M059J (cell line): ENCODE results near the gene ZFAND3. TPM values are rescaled to one million over a fixed set of nuclear protein-coding genes. Genes with fewer than 3 reads are reported as not detected.

Experiments
- DNase-seq: peaks from one replicate; pipeline ENCODE4 v3.0.0-alpha.2; 2012; ENCODE audit warnings: low read depth
- total RNA-seq: library from RNA; depleted of rRNA; stranded (reverse); fragments of >200 nt; shearing (Covaris generic); gene quantifications from 2 replicates; pipeline ENCODE4 v1.2.3, GENCODE V29; 2014; rRNA removed

Gene ZFAND3, protein sequence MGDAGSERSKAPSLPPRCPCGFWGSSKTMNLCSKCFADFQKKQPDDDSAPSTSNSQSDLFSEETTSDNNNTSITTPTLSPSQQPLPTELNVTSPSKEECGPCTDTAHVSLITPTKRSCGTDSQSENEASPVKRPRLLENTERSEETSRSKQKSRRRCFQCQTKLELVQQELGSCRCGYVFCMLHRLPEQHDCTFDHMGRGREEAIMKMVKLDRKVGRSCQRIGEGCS
- total RNA-seq: 17.6 and 36.2 TPM in 2 replicates

DNA sequence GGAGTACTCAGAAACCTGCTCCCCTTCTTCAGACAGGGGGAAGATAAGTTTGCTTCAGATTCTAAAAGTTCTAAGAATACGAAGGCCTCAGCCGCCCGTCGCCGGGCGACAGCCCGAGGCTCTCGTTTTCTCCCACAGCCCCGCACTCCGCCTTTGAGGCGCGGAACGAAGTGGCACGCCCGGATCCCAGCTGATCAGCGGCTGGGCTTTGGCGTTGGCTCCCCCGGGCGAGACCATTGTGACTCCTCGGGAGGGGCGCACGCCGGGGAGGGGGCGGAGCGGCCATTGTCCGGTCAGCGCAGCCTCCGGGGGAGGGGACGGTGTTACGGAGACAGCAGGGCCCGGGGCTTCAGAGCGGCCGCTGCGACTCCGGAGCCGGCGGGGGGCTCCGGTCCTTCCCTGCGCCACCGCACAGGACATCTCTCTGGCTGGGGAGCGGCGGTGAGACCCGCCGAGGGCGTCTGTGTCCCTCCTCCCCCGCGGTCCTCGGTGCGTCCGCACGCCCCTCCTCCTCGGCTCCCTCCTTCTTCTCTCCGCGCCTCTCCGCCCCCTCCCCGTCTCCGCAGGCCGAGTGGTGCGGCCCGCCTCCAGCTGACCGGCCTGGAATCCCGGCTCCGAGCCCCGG is at the start of gene ZFAND3:
Gene ZFAND3 (plus strand): TSS at position 551 of the 625 bp plus-strand sequence. CDS start 219 bp downstream, outside the sequence.
- DNase-seq: peak; percentile 97

- no peak for DNase-seq
These were observed 45.4 kb upstream of the ZFAND3 start for GRCh38 chr6:37774028-37774680.

DNA sequence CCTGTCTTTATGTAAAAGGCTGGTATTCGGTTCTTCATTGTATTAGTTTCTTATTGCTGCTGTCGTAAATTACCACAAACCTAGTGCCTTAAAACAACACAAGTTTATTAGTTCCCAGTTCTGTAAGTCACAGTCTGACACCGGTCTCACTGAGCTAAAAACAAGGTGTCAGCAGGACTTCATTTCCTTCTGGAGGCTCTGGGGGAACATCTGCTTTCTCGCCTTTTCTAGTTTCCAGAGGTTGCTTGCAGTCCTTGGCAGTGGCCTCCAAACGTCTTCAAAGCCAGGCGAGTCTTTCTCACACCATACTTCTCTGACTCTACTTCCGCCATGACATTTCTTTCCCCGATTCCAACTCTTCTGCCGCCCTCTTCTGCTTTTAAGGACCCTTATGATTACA is 43.0 kb upstream of the ZFAND3 start:
- DNase-seq: no peak

- DNase-seq: no peak
These were observed 42.2 kb upstream of the ZFAND3 start for GRCh38 chr6:37777272-37777834.

GRCh38 chr6:37779111-37779800 is 40.3 kb upstream of the ZFAND3 start:
- DNase-seq: peak; percentile 50

GRCh38 chr6:37779902-37780628 is 39.5 kb upstream of the ZFAND3 start:
- no peak for DNase-seq

DNA sequence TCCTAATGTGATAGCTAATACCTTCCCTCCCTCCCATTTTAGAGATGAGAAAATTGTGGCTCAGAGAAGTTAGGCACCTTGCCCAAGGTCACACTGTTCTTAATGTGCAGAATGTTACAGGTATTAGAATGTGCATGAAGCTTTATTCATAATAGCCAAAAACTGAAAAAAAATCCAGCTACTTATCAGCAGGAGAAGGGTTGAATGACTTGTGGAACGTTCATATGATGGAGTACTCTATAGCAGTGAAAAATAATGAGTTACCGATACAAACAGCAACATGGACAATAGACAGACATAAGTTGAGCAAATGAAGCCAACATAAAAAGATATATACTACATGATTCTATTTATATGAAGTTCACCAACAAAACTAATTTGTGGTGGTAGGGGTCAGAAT is 37.7 kb upstream of the ZFAND3 start:
- no peak for DNase-seq

GRCh38 chr6:37783025-37783855 is 36.3 kb upstream of the ZFAND3 start:
- DNase-seq: peak; percentile 64

GRCh38 chr6:37783856-37784584 is 35.5 kb upstream of the ZFAND3 start:
- no peak for DNase-seq

GRCh38 chr6:37784585-37784967 is 35.0 kb upstream of the ZFAND3 start:
- peak; percentile 48 for DNase-seq

DNA sequence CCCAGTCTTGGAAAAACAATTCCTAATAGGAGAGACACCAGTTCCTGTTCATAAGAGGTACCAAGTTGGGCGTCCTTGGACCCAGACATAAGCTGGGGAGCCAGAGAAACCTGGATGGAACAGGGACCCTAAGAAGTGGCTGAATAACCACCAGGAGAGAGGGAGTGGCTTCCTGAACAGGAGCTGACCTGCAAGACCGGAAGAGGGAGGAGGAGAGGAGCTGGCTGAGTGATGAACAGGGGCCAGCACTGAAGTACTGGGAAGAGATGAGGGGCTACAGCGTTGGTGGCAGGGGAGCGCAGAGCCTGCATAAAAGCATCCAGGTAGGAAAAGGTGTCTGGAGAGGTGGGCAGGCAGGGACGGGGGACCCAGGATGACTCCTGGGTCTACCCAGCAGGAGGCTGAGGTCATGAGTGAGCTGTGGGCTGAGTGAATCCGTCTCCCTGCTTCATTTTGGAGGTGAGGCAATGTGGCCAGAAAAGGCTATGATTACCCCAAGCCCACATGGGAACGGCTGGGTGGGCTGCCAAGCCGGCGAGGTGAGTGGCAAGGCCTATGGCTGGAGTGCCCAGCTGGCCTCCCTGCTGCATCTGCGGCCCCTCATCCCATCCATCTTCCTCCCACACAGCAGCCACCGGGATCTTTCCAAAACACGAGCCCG is 34.4 kb upstream of the ZFAND3 start:
- no peak for DNase-seq

GRCh38 chr6:37785663-37786270 is 33.8 kb upstream of the ZFAND3 start:
- no peak for DNase-seq

DNA sequence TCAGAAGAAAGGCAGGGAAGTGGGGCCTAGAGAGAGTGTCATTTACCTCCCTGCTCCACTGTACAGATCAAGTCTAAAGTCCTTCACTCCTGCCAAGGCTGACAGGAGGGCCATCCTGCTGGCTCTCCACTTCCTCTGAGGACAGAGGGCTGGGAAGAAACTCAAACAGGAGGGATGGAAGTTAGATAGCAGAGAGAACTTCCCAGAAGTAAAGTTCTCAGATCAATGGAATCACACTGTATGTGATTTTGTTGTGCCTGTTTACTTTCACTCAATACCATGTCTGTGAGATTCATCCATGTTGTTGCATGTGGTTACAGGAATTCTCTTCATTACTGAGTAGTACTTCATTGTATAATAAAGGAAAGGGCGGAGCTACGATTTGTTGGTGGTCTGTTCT is 32.3 kb upstream of the ZFAND3 start:
- no peak for DNase-seq

GRCh38 chr6:37788259-37788658 is 31.3 kb upstream of the ZFAND3 start:
- DNase-seq: peak; percentile 90

DNA sequence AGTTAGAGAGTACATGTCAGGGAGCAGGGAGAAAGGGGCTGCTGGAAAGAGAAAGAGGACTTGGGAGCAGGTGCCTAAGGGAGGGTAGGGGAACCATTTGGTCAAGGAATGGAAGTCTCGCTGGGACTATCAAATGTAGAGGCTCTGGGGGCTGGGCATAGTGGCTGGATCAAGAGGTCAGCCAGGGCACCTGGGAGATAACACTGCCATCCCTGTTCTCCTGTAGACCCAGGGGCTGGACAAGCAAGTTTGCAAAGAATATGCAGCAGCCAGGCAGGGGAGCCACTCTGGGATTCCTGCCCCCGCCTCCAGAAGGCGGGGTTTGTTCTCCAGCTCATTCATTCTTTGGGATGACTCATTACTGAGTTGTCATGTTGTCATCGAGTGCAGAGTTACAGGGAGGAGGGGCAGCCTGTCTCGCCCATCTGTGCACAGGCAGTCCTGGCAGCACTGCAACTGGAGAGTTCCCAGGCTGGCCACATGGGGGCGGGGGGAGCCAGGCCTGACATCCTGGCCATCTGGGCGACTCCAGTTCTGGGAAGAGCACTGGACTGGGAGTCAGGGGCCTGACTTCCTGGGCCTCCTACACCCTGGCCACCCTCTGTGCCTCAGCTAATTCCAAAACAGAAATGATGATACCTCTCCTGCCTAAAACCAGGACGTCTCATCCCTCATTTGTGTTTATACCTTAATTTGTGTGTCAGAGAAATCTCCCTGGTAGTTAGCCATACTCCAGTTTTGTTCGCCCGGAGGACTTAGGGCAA is 28.2 kb upstream of the ZFAND3 start:
- DNase-seq: peak; percentile 99

- DNase-seq: no peak
These were observed 27.0 kb upstream of the ZFAND3 start for GRCh38 chr6:37792457-37793033.

DNA sequence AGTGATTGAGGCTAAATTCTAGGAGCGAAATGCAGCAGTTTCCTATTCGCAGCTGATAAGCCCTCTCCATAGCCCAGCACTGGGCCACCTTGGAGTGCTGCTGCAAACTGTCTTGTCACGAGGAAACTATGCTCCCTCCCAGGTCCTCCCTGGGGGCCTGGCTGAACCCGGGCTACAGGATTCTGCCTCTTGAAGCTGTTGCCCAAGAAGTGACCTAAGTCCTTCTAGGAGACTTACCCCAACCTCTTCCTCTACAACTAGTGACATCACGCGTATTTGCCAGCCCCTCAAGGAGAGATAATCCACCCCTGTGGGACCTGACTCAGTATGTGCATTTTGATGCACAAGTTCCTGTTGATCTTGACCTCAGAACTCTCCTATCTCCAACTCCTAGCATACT is 26.5 kb upstream of the ZFAND3 start:
- DNase-seq: no peak

- DNase-seq: peak; percentile 79
These were observed 24.7 kb upstream of the ZFAND3 start for GRCh38 chr6:37794825-37795224.
